HepG2 (cell line): ENCODE results near the gene VIPR1. TPM values are rescaled to one million over a fixed set of nuclear protein-coding genes. Genes with fewer than 3 reads are reported as not detected.

Experiments
- ATAC-seq: fragments of 200-7000 bp; cut with Tn5 transposase; 3 replicates; pipeline ENCODE4 v1.9.1; 2020; ENCODE audit warnings: mild to moderate bottlenecking, moderate library complexity
- Bru-seq: library from RNA; stranded (reverse); fragments of 400-500 nt; gene quantifications from one replicate; lab custom pipeline; 2021; lab: Mats Ljungman, UMichigan
- BruChase-seq, 2 experiments: library from RNA; stranded (reverse); fragments of 400-500 nt; gene quantifications; one replicate each; lab custom pipeline; 2021; lab: Mats Ljungman, UMichigan
- BruUV-seq: library from RNA; stranded (reverse); fragments of 400-500 nt; replicated peaks from 2 replicates; lab custom pipeline; 2021; lab: Mats Ljungman, UMichigan
- CTCF ChIA-PET: fragments of 300-600 bp; formaldehyde crosslinking; extraction: SDS; loops from one replicate; lab custom pipeline; 2021; ENCODE audit warnings: low total read pairs, inconsistent platforms, low intra/inter-chr PET ratio; lab: Yijun Ruan, JAX
- POLR2A ChIA-PET: fragments of 350-600 bp; sonication (Branson Sonifier 250); formaldehyde crosslinking; loops from one replicate; lab custom pipeline; 2020; ENCODE audit warnings: antibody characterized with exemption, inconsistent platforms; lab: Yijun Ruan, JAX
- DNase-seq: peaks from one replicate; pipeline ENCODE4 v3.0.0-alpha.2; 2015; ENCODE audit warnings: low spot score
- FAIRE-seq: peaks from 3 replicates; lab custom pipeline; 2011; peaks lifted over from hg19 to GRCh38; lab: Jason Lieb, UNC
- H2AFZ ChIP-seq: one replicate; pipeline ENCODE4 v1.6.1; 2011; ENCODE audit warnings: low read length, inconsistent platforms
- H3K27ac ChIP-seq: fragments of 300-600 bp; 3 replicates; pipeline ENCODE4 v1.8.0; 2011; ENCODE audit warnings: mixed run types, mild to moderate bottlenecking, mixed read lengths, low read length, inconsistent platforms; ENCODE audit not compliant: insufficient read depth; ENCODE audit errors: extremely low read length
- H3K27me3 ChIP-seq, 2 experiments: fragments of 200-600 bp in 1 of 2; 2 replicates in 1 of 2; 3 replicates in 1 of 2; pipeline versions ENCODE4 v1.6.0 to v1.8.0; 2011; ENCODE audit warnings: low read length in 2 of 2, mild to moderate bottlenecking in 2 of 2, moderate library complexity in 2 of 2, inconsistent platforms in 1 of 2; ENCODE audit not compliant: insufficient read depth in 2 of 2, control insufficient read depth in 1 of 2
- H3K36me3 ChIP-seq, 2 experiments: fragments of 200-600 bp in 1 of 2; replicated peaks in 1 of 2; 2 replicates in 1 of 2; 3 replicates in 1 of 2; pipeline versions ENCODE4 v1.5.1 to v1.8.0; 2011; ENCODE audit warnings: low read length in 2 of 2, inconsistent platforms in 1 of 2; ENCODE audit not compliant: insufficient read depth in 2 of 2, control insufficient read depth in 1 of 2
- H3K4me1 ChIP-seq: 2 replicates; pipeline ENCODE4 v1.5.1; 2012; ENCODE audit warnings: low read length, inconsistent platforms; ENCODE audit not compliant: insufficient read depth
- H3K4me2 ChIP-seq: 2 replicates; pipeline ENCODE4 v1.6.0; 2011; ENCODE audit warnings: low read depth, low read length, inconsistent platforms
- H3K4me3 ChIP-seq, 3 experiments: fragments of 200-600 bp in 1 of 3; sonication (generic), shearing (Covaris generic) in 1 of 3; replicated peaks in 1 of 3; 2 replicates each; pipeline ENCODE4 v1.5.1; 2011 to 2016; ENCODE audit warnings: low read length in 3 of 3, inconsistent platforms in 2 of 3, low read depth in 2 of 3, mild to moderate bottlenecking in 2 of 3, control low read depth in 1 of 3, mixed read lengths in 1 of 3; ENCODE audit not compliant: insufficient read depth in 1 of 3
- H3K79me2 ChIP-seq: one replicate; pipeline ENCODE4 v1.6.1; 2011; ENCODE audit warnings: low read length, inconsistent platforms; ENCODE audit not compliant: insufficient read depth
- H3K9ac ChIP-seq: 2 replicates; pipeline ENCODE4 v1.6.0; 2011; ENCODE audit warnings: mild to moderate bottlenecking, low read depth, low read length, inconsistent platforms; ENCODE audit not compliant: insufficient read depth
- H3K9me3 ChIP-seq: 2 replicates; pipeline ENCODE4 v1.5.1; 2012; ENCODE audit warnings: mild to moderate bottlenecking, low read length
- H4K20me1 ChIP-seq: 2 replicates; pipeline ENCODE4 v1.6.0; 2011; ENCODE audit warnings: inconsistent platforms, mild to moderate bottlenecking, low read length, moderate library complexity; ENCODE audit not compliant: insufficient read depth
- MXI1 ChIP-seq: IDR thresholded peaks from 3 replicates; pipeline ENCODE4 v1.6.1; 2012; ENCODE audit warnings: low read depth, low read length, inconsistent platforms, borderline replicate concordance
- SP1 ChIP-seq, 2 experiments: fragments of 450-650 bp in 1 of 2; sonication (generic) in 1 of 2; formaldehyde crosslinking in 1 of 2; IDR thresholded peaks; 2 replicates each; pipeline versions ENCODE4 v1.4.0 to v1.6.1; 2016 to 2020; ENCODE audit warnings: missing genetic modification reagents in 1 of 2
- ZNF30 ChIP-seq: sonication (generic); formaldehyde crosslinking; IDR thresholded peaks from 2 replicates; pipeline ENCODE4 v1.5.0; 2020; ENCODE audit warnings: mild to moderate bottlenecking, missing genetic modification reagents
- WGBS: methylation state at CpG from one replicate; pipeline ENCODE4 v1.1.6; 2017; ENCODE audit warnings: low lambda C conversion rate; 5-methylcytosine and 5-hydroxymethylcytosine counted together
- in situ Hi-C: cut with HindIII; loops from 2 replicates; pipeline ENCODE4 v1.10.0; 2017; ENCODE audit warnings: low pct_unique_long_range_greater_than_20kb; ENCODE audit not compliant: extremely low pct_ligation_motif_present
- intact Hi-C: fragments of 100-400 bp; cut with micrococcal nuclease; formaldehyde crosslinking; loops from one replicate; pipeline ENCODE4 v1.10.0; 2022; ENCODE audit not compliant: unreplicated experiment
- long read RNA-seq, 2 experiments: library from RNA in 1 of 2; library from polyadenylated mRNA in 1 of 2; stranded (forward) in 1 of 2; unstranded in 1 of 2; transcript quantifications; one replicate each; pipeline ENCODE4 v2.0.0, GENCODE V29; 2019 to 2022
- polyA minus RNA-seq, 3 experiments: library from RNA; depleted of rRNA, polyadenylated mRNA; stranded (reverse); fragments of >200 nt; gene quantifications; 2 replicates each; pipeline ENCODE4 v1.2.3, GENCODE V29; 2011; ENCODE audit warnings: low replicate concordance in 1 of 3
- polyA plus RNA-seq, 8 experiments: library from polyadenylated mRNA; depleted of rRNA in 3 of 8; stranded (reverse) in 7 of 8; unstranded in 1 of 8; fragments of >200 nt; fragmentation: Illumina TruSeq in 4 of 8; extraction: Trizol in 4 of 8; gene quantifications; 2 replicates each; pipeline versions ENCODE4 v1.2.1 to v1.2.3, GENCODE V29; 2011 to 2016; ENCODE audit warnings: low read depth in 4 of 8, missing spikeins in 1 of 8, mixed read lengths in 1 of 8; ENCODE audit not compliant: insufficient read depth in 1 of 8
- total RNA-seq, 5 experiments: library from RNA; depleted of rRNA; stranded (reverse); fragments of >200 nt; fragmentation: Illumina TruSeq; extraction: Trizol; gene quantifications; 2 replicates each; pipeline ENCODE4 v1.2.3, GENCODE V29; 2016; ENCODE audit warnings: low read depth in 1 of 5
- TF ChIP-seq, protein P1 (sequence below): sonication (generic); formaldehyde crosslinking; IDR thresholded peaks from 2 replicates; pipeline ENCODE4 v1.5.1; 2020; ENCODE audit warnings: mild to moderate bottlenecking, missing genetic modification reagents, moderate library complexity
- TF ChIP-seq, protein P2 (sequence below): sonication (generic); formaldehyde crosslinking; conservative IDR thresholded peaks from 2 replicates; pipeline ENCODE4 v1.8.0; 2022; ENCODE audit warnings: mild to moderate bottlenecking, moderate library complexity, missing genetic modification reagents
- TF ChIP-seq, protein P3 (sequence below): IDR thresholded peaks from 2 replicates; pipeline ENCODE4 v1.6.1; 2016; ENCODE audit warnings: missing compliant biosample characterization, missing genetic modification reagents, borderline replicate concordance

VIPR1 gene, protein sequence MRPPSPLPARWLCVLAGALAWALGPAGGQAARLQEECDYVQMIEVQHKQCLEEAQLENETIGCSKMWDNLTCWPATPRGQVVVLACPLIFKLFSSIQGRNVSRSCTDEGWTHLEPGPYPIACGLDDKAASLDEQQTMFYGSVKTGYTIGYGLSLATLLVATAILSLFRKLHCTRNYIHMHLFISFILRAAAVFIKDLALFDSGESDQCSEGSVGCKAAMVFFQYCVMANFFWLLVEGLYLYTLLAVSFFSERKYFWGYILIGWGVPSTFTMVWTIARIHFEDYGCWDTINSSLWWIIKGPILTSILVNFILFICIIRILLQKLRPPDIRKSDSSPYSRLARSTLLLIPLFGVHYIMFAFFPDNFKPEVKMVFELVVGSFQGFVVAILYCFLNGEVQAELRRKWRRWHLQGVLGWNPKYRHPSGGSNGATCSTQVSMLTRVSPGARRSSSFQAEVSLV
- total RNA-seq (2016; rRNA removed; fragmentation: Illumina TruSeq; extraction: Trizol), result 0.04 TPM in 1 of 2 replicates, not detected in the other
- not detected in 2 replicates for total RNA-seq (2016; cell fraction: cytosol; rRNA removed; fragmentation: Illumina TruSeq; extraction: Trizol; ENCODE audit: low read depth)
- 0.19 TPM in 1 of 2 replicates, not detected in the other for total RNA-seq (2016; cell fraction: insoluble cytoplasmic fraction; rRNA removed; fragmentation: Illumina TruSeq; extraction: Trizol)
- 0.12 TPM in 1 of 2 replicates, not detected in the other for total RNA-seq (2016; cell fraction: membrane; rRNA removed; fragmentation: Illumina TruSeq; extraction: Trizol)
- not detected in 2 replicates for total RNA-seq (2016; cell fraction: nucleus; rRNA removed; fragmentation: Illumina TruSeq; extraction: Trizol)
- 0.07 and 0.11 TPM in 2 replicates for polyA plus RNA-seq (2011; rRNA removed)
- polyA plus RNA-seq (2011; cell fraction: cytosol; rRNA removed), result 0.04 TPM in 2 replicates
- 0.27 and 0.29 TPM in 2 replicates for polyA plus RNA-seq (2011; cell fraction: nucleus; rRNA removed)
- polyA plus RNA-seq (2012), result 0.30 TPM in 1 of 2 replicates, not detected in the other
- polyA plus RNA-seq (2016; cell fraction: cytosol; fragmentation: Illumina TruSeq; extraction: Trizol; ENCODE audit: low read depth), result 0.03 TPM in 1 of 2 replicates, not detected in the other
- not detected in 2 replicates for polyA plus RNA-seq (2016; cell fraction: insoluble cytoplasmic fraction; fragmentation: Illumina TruSeq; extraction: Trizol; ENCODE audit: low read depth)
- not detected in 2 replicates for polyA plus RNA-seq (2016; cell fraction: membrane; fragmentation: Illumina TruSeq; extraction: Trizol; ENCODE audit: low read depth)
- not detected in 2 replicates for polyA plus RNA-seq (2016; cell fraction: nucleus; fragmentation: Illumina TruSeq; extraction: Trizol; ENCODE audit: insufficient read depth, low read depth)
- 0.86 TPM in 1 of 2 replicates, not detected in the other for polyA minus RNA-seq (2011; rRNA and poly(A)+ RNA removed; ENCODE audit: low replicate concordance)
- not detected in 2 replicates for polyA minus RNA-seq (2011; cell fraction: cytosol; rRNA and poly(A)+ RNA removed)
- polyA minus RNA-seq (2011; cell fraction: nucleus; rRNA and poly(A)+ RNA removed), result 0.12 TPM in 1 of 2 replicates, not detected in the other
- percentile 12 among the genes with signal in this experiment for Bru-seq, nascent RNA
- percentile 10 among the genes with signal in this experiment for BruChase-seq, experiment 1, labeled RNA remaining after a 6-hour chase
- percentile 10 among the genes with signal in this experiment for BruChase-seq, experiment 2, labeled RNA remaining after a 2-hour chase
- long read RNA-seq, experiment 1, result 0 reads
- long read RNA-seq, experiment 2, result 0 reads

DNA sequence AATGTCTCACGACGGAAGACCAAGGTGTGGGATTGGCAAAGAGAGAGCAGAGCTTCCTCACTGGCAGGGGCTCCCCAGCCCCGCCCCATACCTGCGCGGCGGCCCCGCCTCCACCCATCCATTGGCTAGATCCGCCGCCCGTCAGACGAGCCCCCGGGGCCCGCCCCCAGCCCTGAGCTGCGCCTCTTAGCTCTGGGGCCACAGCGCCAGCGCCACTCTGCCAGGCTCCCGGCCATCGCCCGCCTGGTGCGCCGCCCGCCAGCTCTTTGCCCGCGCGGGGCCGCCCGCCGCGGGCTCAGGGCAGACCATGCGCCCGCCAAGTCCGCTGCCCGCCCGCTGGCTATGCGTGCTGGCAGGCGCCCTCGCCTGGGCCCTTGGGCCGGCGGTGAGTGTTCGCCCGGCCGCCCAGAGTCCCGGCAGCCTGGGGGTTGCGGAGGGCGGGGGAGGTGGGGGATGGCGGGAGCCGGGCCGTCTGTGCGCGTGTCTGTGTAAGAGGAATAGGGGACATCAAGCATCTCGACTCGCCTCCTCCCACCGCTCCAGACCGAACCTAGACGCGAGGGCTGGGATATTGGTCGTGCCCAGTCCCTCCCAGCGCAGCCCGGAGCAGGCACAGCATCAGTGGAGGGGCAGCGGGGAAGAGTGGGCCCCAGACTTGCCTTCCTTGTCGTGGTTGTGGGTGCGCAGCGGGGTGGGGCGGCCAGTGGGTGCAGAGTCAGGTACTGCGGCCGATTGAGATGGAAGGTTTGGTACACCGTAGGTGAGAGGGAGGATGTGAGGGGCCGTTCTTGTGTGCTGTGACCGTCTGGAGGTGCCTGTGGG is at the start of gene VIPR1:
TSS of gene VIPR1 (plus strand) at position 215 of the 822 bp plus-strand sequence. CDS start at position 308, 93 bp downstream.
- Histone ChIP-seq H3K79me2 (no peaks in the 10 kb centered on the region), H3K9me3 (no peaks in the 10 kb centered on the region), H4K20me1 (no peaks in the 10 kb centered on the region), H3K36me3 (no peaks in the 10 kb centered on the region), H3K4me2 (peak within 1 kb of the TSS; percentile 84), H3K4me1 (peaks cover 11% of the 10 kb centered on the region; the same call in 1 of the 2 replicates), H3K27me3 (peaks cover 9 to 60% of the 10 kb centered on the region in 2 experiments; a peak in 4 of 5 replicates), H3K27ac (no peak within 1 kb of the TSS), H3K9ac (no peak within 1 kb of the TSS), H3K4me3 (peak within 1 kb of the TSS; percentile 46 to 69 (median 49)), H2AFZ (no peak within 1 kb of the TSS)
- in situ Hi-C loops, result no loop called here
- no TSS peak for BruUV-seq
- 18% methylated on average over 7 of the region's 69 CpGs for WGBS
- POLR2A ChIA-PET, result no interaction called here
- CTCF ChIA-PET, result interaction anchor here (1.9 kb wide), 1 partner anchor 45 kb away, joined by 6 read pairs; no protein-coding TSS in a partner anchor
- ATAC-seq (peak; percentile 88), DNase-seq (peak; percentile 30), FAIRE-seq (no peak)
- intact Hi-C loops, result loop anchor here (5.0 kb wide), 1 partner anchor 40 kb away; no protein-coding TSS in a partner anchor
- TF ChIP-seq, protein P1, sequence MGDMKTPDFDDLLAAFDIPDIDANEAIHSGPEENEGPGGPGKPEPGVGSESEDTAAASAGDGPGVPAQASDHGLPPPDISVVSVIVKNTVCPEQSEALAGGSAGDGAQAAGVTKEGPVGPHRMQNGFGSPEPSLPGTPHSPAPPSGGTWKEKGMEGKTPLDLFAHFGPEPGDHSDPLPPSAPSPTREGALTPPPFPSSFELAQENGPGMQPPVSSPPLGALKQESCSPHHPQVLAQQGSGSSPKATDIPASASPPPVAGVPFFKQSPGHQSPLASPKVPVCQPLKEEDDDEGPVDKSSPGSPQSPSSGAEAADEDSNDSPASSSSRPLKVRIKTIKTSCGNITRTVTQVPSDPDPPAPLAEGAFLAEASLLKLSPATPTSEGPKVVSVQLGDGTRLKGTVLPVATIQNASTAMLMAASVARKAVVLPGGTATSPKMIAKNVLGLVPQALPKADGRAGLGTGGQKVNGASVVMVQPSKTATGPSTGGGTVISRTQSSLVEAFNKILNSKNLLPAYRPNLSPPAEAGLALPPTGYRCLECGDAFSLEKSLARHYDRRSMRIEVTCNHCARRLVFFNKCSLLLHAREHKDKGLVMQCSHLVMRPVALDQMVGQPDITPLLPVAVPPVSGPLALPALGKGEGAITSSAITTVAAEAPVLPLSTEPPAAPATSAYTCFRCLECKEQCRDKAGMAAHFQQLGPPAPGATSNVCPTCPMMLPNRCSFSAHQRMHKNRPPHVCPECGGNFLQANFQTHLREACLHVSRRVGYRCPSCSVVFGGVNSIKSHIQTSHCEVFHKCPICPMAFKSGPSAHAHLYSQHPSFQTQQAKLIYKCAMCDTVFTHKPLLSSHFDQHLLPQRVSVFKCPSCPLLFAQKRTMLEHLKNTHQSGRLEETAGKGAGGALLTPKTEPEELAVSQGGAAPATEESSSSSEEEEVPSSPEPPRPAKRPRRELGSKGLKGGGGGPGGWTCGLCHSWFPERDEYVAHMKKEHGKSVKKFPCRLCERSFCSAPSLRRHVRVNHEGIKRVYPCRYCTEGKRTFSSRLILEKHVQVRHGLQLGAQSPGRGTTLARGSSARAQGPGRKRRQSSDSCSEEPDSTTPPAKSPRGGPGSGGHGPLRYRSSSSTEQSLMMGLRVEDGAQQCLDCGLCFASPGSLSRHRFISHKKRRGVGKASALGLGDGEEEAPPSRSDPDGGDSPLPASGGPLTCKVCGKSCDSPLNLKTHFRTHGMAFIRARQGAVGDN (CRISPR knock-in tag), result peak; percentile 20; the same call in 1 of the 2 replicates
- TF ChIP-seq, protein P2, sequence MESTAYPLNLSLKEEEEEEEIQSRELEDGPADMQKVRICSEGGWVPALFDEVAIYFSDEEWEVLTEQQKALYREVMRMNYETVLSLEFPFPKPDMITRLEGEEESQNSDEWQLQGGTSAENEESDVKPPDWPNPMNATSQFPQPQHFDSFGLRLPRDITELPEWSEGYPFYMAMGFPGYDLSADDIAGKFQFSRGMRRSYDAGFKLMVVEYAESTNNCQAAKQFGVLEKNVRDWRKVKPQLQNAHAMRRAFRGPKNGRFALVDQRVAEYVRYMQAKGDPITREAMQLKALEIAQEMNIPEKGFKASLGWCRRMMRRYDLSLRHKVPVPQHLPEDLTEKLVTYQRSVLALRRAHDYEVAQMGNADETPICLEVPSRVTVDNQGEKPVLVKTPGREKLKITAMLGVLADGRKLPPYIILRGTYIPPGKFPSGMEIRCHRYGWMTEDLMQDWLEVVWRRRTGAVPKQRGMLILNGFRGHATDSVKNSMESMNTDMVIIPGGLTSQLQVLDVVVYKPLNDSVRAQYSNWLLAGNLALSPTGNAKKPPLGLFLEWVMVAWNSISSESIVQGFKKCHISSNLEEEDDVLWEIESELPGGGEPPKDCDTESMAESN (CRISPR knock-in tag), result 0 out of 2 replicates have a peak, but pooled peaks have one; percentile 14
- TF ChIP-seq ZNF30 (CRISPR knock-in tag), result no peak
- TF ChIP-seq MXI1, result no peak
- TF ChIP-seq, protein P3, sequence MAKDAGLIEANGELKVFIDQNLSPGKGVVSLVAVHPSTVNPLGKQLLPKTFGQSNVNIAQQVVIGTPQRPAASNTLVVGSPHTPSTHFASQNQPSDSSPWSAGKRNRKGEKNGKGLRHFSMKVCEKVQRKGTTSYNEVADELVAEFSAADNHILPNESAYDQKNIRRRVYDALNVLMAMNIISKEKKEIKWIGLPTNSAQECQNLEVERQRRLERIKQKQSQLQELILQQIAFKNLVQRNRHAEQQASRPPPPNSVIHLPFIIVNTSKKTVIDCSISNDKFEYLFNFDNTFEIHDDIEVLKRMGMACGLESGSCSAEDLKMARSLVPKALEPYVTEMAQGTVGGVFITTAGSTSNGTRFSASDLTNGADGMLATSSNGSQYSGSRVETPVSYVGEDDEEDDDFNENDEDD (CRISPR knock-in tag), result peak; percentile 19; the same call in 1 of the 2 replicates
- no peak for TF ChIP-seq SP1 (IDR thresholded peaks at IDR 0.05)
- peak; percentile 62 for TF ChIP-seq SP1 (CRISPR knock-in tag; IDR thresholded peaks at IDR 0.05)
